ENCODE data around the gene YARS1.
"Not testable (repeated sequence)": the region's sequence is repeated elsewhere in the genome, so short reads cannot be mapped to it uniquely, and the experiment has no call there.

YARS1 gene

DNA sequence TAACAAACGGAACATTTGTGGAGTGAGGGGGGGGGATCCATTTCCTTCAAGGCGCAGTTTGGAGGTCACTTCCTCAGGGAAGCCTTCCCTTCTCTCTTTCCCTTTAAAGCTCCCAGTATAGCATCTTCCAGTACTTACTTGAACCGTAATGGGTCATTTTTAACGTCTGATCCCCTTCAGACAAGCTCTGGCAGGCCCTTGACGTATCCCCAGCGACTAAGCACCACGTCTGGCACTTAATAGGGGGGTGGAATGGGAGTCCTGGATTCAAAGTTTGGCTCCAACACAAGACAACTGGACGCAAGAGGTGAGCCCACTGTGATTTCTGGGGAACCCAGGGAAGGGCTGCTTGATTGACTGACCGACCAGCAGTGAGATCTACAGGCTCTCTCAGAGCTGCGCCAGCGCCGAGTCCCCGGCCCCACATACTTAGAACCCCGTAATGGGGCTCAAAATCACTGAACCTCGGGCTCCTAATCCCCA, 441 bp downstream of the YARS1 start:
- DNase-seq, result peak in 1 of 2 experiments; percentile 46

DNA sequence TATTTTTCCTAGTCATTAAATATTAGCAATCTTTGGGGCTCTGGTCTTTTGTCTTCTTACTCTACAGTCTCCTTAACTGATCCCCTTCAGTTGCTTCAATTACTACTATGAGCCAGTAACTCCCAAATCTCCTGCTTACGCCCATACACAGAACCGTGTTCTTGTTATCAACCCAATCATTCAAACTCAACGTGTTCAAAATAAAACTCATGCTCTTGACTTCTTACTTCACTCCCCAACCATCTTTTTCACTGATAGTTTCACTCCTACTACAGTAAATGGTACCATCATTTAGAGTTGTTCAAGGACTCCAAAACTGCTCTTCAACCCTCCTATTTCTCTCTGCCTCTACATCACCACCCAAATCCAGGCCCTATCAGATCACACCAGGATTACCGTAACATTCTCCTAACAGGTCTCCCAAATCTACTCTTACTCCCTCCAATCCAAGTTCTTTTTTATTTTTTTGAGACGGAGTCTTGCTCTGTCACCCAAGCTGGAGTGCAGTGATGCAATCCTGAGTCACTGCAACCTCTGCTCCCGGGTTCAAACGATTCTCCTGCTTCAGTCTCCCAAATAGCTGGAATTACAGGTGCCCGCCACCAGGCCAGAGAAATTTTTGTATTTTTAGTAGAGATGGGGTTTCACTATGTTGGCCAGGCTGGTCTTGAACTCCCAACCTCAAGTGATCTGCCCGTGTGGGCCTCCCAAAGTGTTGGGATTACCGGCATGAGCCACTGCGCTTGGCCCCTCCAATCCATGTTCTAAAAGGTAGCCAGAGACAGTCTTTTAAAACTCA, 3.0 kb downstream of the YARS1 start:
- DNase-seq, result no peak

DNA sequence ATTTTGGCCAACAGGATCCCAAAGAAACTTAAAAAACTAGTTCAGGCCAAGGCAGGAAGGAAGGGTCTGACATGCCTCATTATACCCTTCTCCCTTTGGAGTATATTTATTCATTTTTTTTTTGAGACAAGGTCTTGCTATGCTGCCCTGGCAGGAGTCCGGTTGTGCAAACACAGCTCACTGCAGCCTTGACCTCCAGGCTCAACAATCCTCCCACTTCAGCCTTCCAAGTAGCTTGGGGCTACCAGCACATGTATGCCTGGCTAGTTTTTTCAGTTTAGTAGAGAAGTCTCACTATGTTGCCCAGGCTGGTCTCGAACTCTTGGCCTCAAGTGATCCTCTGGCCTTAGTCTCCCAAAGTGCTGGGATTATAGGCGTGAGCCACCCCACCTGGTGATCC, 5.2 kb downstream of the YARS1 start:
- DNase-seq, result no peak

DNA sequence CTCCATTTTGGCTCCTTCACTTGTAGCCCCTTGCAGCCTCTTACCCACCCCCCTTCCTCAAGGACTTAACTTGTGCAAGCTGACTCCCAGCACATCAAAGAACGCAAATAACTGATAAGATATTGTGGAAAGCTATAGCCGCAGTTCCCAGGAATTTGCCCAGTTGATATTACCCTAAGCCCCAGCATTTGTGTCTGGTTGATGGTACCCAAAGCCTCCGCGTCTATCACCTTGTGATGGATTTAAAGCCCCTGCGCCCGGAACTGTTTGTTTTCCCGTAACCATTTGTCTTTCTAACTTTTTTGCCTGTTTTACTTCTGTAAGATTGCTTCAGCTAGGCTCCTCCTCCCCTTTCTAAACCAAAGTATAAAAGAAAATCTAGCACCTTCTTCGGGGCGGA, 5.9 kb downstream of the YARS1 start:
- no peak for DNase-seq

DNA sequence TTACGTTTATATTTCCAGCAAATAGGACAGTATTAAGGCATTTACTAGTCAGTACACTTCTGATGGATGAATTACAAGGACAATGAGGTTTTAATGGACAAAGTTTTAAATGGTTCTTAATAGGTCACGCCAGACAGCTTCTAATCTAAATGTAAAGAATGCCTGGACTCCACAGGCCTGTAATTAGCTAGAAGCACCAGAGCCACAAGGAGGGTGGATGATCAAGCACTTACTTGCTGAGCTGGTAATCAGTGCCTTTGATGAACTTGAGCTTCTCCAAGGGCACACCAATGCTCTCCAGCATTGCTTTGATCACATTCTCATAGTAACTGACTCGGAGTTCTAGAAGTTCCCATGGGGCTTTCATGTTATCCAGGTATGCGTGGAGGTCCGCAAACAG, 6.8 kb downstream of the YARS1 start:
- DNase-seq, result no peak

DNA sequence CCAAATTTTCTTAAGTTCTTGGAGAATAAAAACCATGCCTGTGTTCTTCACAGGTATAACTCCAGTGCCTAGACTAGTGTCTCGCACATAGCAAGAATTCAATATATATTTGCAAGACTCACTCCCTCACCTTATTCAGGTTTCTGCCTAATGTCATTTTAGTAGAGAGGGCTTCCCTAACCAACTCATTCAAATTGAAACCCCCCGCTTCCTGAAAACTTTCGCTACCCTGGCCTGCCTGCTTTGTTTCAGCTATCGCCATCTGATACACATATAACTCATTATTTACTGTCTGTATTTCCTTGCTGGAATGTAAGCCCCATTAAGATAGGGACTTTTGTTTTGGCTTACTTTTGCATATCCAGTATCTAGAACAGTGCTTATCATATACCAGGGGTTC, 8.6 kb downstream of the YARS1 start:
- no peak for DNase-seq

DNA sequence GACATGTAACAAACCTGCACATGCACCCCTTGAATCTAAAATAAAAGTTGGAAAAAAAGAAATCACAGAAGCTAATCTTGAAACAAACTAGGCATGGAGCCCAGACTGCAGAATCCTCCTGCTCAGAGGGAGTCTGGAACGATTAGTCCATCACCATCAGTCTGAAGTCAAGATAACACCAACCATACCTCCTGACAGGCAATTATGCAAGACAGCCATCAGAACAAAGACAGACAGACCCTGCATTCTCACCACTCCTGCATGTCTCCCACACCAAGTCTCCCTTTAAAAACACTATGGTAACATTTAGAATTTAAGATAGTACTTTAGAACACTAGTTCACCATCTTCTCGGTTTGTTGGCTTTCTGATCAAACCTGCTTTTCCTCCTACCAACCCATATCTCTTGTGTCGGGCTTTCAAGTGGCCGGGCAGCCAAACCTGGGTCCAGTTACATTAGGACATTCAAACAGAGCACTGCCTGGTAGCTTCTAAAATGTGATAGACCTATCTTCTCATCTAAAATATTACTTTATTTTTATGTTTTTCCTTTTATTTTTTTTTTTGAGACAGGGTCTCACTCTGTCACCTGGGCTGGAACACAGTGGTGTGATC, 10.1 kb downstream of the YARS1 start:
- DNase-seq, result no peak

DNA sequence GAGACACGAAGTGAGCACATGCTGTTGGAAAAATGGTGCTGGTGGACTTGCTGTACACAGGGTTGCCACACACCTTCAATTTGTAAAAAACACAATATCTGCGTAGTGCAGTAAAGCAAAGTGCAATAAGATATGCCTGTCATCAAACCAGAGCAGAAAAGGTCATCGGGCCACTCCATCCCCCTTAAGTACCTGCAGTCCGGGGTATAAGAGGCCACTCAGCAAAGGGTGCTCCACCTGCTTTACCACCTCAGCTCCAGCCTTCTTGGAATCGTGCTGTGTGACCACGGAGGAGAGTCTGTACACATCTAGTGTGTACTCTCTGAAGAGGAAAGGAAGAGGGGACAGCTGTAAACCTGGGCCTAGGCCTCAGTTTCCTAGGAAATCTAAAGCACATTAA, 10.9 kb downstream of the YARS1 start:
- DNase-seq, result no peak

DNA sequence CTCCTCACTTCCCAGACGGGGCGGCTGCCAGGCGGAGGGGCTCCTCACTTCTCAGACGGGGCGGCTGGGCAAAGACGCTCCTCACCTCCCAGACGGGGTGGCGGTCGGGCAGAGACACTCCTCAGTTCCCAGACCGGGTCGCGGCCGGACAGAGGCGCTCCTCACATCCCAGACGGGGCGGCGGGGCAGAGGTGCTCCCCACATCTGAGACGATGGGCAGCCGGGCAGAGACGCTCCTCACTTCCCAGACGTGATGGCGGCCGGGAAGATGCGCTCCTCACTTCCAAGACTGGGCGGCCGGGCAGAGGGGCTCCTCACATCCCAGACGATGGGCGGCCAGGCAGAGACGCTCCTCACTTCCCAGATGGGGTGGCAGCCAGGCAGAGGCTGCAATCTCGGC, 12.7 kb downstream of the YARS1 start:
- DNase-seq, result not testable (repeated sequence)

DNA sequence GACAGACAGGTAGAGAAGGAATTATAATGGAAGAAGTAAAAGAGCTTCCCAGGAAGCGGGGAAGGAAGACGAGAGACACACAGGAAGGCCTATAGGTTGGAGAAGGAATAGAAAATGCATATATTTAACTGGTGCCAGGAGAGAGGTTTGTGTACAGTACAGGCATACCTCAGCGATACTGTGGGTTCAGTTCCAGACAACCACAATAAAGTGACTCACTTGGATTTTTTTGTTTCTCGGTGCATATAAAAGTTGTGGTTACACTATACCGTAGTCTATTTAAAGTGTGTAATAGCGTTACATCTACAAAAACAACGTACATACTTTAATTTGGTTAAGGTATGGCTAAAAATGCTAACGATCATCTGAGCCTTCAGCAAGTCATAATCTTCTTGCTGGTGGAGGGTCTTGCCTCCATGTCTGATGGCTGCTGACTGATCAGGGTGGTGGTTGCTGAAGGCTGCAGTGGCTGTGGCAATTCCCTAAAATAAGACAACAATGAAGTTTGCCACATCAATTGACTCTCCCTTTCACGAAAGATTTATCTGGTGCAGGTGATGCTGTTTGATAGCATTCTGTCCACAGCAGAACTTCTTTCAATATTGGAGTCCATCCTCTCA, 16.0 kb downstream of the YARS1 start:
- DNase-seq, result no peak

DNA sequence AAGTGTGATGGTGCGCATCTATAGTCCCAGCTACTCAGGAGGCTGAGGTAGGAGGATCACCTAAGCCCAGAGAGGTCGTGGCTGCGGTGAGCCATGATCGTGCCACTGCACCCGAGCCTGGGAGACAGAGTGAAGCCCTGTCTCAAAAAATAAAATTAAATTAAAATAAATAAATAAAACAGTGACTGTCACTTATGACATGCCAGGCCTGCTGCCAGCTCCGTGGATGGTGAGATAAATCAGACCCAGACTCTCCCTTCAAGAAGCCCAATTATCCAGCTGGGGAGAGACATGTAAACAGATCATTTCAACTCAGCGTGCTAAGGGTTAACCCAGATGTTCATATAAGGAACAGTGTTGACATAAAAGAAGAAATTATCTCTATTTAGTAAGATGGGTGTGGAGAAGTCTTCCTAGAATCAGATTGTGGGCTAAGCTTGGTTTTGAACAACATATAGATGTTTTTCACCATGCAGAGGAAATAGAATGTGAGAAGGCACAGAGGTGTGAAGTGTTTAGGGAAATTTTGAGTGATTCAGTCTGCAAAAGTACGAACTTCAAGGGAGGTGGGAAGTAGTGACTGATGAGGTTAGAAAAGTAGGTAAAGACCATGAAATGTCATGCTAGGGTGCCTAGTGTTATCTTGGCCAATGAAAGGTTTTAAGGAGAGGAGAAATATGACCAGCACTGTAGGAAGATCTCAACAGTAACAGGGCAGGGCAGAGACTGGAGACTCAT, 18.3 kb downstream of the YARS1 start:
- DNase-seq, result no peak

DNA sequence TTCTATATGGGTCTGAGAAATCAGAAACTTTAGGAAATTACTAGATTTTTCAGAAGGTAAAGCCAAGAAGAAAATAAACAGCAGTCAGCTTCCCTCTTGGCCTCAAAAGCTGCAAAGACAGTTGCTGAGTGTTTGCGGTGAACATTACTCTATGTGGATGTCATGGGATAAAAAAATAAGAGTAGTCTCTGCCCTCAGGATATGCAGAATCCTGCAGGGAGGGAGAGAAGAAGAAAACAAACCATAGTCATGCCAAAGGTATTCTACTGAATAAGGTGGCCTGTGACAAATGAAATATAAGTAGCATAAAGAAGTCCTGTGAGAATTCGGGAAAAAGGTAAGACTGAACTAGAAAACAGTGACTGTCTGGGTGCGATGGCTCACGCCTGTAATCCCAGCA, 19.0 kb downstream of the YARS1 start:
- DNase-seq, result no peak

DNA sequence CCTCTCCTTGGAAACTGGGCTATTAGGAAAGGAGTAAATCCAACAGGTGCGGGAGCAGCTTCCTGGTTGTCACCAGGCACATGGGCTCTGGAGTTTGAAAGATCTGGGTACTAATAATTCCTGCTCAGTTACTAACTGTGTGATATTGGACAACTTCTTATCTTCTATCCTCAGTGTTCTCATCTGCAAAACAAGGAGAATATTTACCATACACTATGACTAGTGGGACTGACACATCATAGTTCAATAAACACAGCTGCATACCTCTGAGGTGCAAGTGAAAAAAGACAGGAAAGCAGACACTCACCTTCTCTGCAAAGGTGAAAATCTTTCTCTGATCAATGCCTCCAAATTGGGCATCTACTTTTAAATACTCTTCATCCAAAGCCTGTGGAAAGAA, 19.7 kb downstream of the YARS1 start:
- no peak for DNase-seq

DNA sequence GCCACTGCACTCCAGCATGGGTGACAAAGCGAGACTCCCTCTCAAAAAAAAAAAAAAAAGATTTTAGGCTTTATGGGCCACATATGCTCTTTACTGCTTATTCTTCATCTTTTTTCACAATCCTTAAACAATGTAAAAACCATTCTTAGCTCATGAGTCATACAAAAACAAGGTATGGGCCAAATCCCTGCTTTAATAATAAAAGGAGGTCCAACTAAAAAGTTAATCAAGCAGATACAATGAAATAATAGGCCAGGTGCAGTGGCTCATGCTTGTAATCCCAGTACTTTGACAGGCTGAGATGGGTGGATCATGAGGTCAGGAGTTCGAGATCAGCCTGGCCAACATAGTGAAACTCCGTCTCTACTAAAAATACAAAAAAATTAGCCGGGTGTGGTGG, 21.4 kb downstream of the YARS1 start:
- DNase-seq, result not testable (repeated sequence)

DNA sequence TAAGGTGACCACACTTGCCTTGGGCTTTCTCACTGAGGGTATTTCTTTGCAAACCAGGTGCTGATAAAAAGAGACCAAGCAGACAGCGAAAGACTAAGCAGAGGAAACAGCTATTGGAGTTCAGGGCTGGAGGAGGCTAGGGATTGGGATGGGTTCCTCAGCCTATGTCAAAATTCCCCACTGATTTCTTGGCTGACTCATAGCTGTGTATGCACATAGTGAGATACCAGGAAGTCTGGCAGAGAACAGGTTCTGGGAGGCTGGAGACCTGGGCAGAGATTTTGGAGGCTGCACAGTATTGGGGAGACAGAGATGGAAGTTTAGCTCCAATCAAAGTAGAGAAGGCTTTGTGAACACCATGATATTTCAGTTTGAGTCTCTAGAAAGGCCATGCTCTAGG, 25.3 kb downstream of the YARS1 start:
- no peak for DNase-seq

DNA sequence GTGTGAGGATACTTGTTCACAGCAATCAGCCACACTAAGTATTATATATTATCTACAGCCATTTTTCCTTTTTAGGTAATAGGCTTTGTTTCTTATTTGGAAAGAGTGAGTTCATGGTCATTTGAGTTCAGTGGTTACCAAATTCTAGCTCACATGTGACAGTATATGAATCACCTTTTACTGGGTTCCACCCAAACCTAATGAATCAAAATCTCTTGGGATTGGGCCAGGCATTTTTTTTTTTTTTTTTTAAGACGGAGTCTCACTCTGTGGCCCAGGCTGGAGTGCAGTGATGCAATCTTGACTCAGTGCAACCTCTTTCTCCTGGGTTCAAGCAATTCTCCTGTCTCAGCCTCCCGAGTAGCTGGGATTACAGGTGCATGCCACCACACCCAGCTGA, 27.8 kb downstream of the YARS1 start:
- not testable (repeated sequence) for DNase-seq

DNA sequence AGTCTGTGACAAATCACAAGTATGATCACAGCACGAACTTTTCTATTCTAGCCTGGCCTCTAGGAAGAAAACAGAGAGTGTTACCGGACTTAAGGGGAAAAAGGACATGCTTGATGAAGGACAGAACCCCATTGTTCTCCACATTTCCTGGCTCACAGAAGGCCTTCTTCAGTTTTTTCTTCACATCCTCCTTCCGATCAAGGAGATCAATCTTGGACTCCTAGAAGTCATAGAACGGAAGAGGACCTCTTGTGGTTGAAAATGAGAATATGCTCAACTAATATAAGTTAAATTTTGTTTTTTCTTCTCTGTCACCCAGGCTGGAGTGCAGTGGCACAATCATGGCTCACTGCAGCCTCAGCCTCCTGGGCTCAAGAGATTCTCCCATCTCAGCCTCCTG, 30.3 kb downstream of the YARS1 start:
- peak in 1 of 2 experiments; percentile 10 for DNase-seq

DNA sequence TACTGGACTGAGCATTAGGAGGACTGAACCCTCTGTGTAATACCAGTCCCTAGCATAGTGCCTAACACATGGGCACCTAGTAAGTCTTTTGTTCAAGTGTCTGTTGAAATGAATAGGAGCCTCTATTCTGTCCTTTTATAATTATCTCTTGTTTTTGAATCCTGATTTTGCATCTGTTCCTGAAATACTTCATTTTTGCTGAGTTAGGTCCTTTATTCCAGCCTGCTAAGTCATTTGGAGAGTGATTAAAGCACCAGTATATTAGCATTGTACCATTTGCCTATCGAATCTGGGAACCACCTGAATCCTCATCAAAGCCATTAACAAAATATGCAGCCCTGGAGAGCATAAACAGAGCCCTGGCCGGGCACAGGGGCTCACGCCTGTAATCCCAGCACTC, 32.3 kb downstream of the YARS1 start:
- DNase-seq, result no peak

DNA sequence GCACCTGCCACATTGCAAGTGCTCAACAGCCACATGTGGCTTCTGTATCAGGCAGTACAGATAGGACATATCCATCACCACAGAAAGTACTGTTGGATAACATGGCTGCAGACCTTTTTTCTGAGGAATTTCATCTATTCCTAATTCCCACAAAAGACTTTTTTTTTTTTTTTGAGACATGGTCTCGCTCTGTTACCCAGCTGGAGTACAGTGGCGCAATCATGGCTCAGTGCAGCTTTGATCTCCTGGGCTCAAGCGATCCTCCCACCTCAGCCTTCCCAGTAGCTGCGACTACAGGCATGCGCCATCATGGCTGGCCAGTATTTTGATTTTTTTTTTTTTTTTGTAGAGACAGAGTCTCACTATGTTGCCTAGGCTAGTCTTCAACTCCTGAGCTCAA, 33.3 kb downstream of the YARS1 start:
- DNase-seq, result no peak

DNA sequence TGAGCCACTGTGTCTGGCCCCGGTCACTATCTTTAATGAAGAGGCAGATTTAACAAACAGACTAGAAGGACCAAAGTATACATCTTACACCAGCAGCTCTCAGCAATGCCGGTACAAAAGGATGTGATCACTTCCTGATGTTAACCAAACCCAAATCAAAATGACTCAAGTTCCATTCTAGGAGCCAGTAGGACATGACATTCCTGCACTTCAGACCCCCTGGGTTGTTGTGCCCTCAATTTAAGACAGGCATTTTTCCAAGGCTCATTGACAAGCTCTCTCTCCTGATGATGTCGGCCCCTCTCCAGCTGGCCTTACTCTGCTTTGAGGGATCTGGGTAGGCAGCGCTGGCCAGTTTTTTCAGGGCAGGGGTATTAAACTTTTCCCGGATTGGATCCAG, 35.1 kb downstream of the YARS1 start:
- DNase-seq, result no peak

DNA sequence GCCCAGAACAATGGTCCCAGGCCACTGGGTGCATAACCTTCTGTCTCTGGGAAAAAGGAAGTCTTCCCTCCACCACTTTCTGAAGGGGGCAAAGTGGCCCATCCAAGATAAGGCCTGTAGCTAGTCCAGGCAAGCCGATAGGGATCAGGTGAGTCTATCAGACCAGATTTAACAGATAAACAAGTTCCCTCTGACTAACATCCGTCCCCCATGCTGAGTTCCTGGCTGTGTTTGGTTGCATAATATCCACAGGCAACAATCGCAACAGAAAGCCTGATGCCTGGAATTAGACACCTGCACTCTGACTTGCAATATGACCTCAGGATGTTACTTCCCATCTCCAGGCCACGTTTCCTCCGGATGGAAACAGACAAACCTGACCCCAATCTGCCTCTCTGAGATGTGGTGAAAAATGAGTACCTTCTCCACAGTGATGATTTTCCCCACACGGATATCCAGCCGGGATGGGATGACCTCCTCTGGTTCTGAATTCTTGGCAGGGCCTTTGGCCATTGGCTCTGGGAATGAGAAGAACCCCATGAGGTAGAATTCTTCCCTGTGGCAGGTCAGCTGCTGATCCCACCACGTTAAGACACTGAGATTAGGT, 36.4 kb downstream of the YARS1 start:
- no peak for DNase-seq

DNA sequence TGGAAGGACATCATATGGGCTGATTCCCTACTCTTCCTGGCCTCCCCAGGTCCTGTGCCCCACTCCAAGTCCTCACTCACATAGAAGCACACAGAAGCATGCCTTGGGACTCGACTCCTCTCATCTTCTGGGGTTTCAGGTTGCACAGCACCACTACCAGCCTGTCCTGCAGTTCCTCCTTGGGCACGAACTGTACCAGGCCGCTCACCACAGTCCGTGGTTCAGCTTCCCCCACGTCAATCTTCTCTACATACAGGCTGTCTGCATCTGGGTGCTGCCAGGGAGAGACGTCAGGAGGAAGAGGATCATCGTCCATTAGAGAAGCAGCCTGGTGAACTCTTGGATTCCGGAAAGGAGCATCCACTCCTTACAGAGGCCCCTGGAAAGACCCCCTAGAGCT, 37.2 kb downstream of the YARS1 start:
- no peak for DNase-seq

DNA sequence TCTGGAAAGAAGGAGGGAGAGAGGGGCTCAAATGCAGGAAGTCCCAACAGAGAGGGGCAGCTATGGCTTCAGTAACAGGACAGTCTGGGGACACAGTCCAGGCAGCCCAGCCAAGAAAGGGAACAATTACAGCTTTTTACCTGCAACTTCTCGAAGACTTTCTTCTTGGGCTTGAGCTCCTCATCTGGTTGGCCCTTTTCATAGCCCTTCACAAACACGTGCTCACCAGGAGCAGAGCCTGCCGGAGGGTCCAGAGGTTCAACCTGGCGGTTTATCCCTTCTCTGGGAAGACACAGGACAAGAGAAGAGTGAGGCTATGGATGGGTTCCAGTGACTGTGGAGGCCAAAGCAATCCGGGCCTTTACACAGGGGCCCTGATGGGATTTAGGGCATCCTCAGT, 37.9 kb downstream of the YARS1 start:
- no peak for DNase-seq

Measured in NCI-H524 (cell line).